HepG2 (cell line): Measurements from ENCODE around the gene FAM169A. TPM values are rescaled to one million over a fixed set of nuclear protein-coding genes. Genes with fewer than 3 reads are reported as not detected.

Experiments
- BORCS8-MEF2B ChIP-seq: sonication (generic); formaldehyde crosslinking; IDR thresholded peaks from 2 replicates; pipeline ENCODE4 v1.8.0; 2022; ENCODE audit warnings: mild to moderate bottlenecking, missing genetic modification reagents
- GATAD1 ChIP-seq: IDR thresholded peaks from 2 replicates; pipeline ENCODE4 v1.6.1; 2016; ENCODE audit warnings: missing genetic modification reagents, missing compliant biosample characterization
- HNRNPH1 ChIP-seq: fragments of 200-400 bp; formaldehyde crosslinking; optimal IDR thresholded peaks from 2 replicates; pipeline ENCODE3; 2017; ENCODE audit warnings: mild to moderate bottlenecking, low read depth, low read length
- KAT7 ChIP-seq: IDR thresholded peaks from 2 replicates; pipeline ENCODE4 v1.6.1; 2018; ENCODE audit warnings: borderline replicate concordance, missing compliant biosample characterization
- KLF9 ChIP-seq: IDR thresholded peaks from 2 replicates; pipeline ENCODE4 v1.6.1; 2016; ENCODE audit warnings: low read depth
- ONECUT2 ChIP-seq: sonication (generic); formaldehyde crosslinking; IDR thresholded peaks from 2 replicates; pipeline ENCODE4 v1.4.0; 2020; ENCODE audit warnings: missing genetic modification reagents
- PTBP1 ChIP-seq: fragments of 200-400 bp; formaldehyde crosslinking; IDR thresholded peaks from 2 replicates; pipeline ENCODE4 v1.6.1; 2018; ENCODE audit warnings: low read length, low read depth; ENCODE audit not compliant: poor library complexity, severe bottlenecking
- SOX5 ChIP-seq: IDR thresholded peaks from 2 replicates; pipeline ENCODE4 v1.6.1; 2016; ENCODE audit warnings: borderline replicate concordance
- ZNF143 ChIP-seq: sonication (generic); formaldehyde crosslinking; IDR thresholded peaks from 2 replicates; pipeline ENCODE4 v1.4.0; 2020; ENCODE audit warnings: missing genetic modification reagents
- ZNF160 ChIP-seq: sonication (generic); formaldehyde crosslinking; IDR thresholded peaks from 2 replicates; pipeline ENCODE4 v1.8.0; 2022; ENCODE audit warnings: mild to moderate bottlenecking, inconsistent platforms, missing genetic modification reagents
- ZNF251 ChIP-seq: sonication (generic); formaldehyde crosslinking; IDR thresholded peaks from 2 replicates; pipeline ENCODE4 v1.9.0; 2021; ENCODE audit warnings: mild to moderate bottlenecking, missing genetic modification reagents
- ZNF510 ChIP-seq: sonication (generic); formaldehyde crosslinking; IDR thresholded peaks from 2 replicates; pipeline ENCODE4 v1.4.0; 2020; ENCODE audit warnings: low read depth, mild to moderate bottlenecking, missing genetic modification reagents
- ZNF546 ChIP-seq: sonication (generic); formaldehyde crosslinking; conservative IDR thresholded peaks from 2 replicates; pipeline ENCODE4 v1.8.1; 2023; ENCODE audit warnings: mild to moderate bottlenecking, missing genetic modification reagents
- ZNF563 ChIP-seq: sonication (generic); formaldehyde crosslinking; IDR thresholded peaks from 2 replicates; pipeline ENCODE4 v1.8.0; 2022; ENCODE audit warnings: mild to moderate bottlenecking, moderate library complexity, missing genetic modification reagents
- ZNF891 ChIP-seq: sonication (generic); formaldehyde crosslinking; IDR thresholded peaks from 2 replicates; pipeline ENCODE4 v1.5.0; 2020; ENCODE audit warnings: mild to moderate bottlenecking, missing genetic modification reagents
- polyA plus RNA-seq, 8 experiments: library from polyadenylated mRNA; depleted of rRNA in 3 of 8; stranded (reverse) in 7 of 8; unstranded in 1 of 8; fragments of >200 nt; fragmentation: Illumina TruSeq in 4 of 8; extraction: Trizol in 4 of 8; gene quantifications; 2 replicates each; pipeline versions ENCODE4 v1.2.1 to v1.2.3, GENCODE V29; 2011 to 2016; ENCODE audit warnings: low read depth in 4 of 8, missing spikeins in 1 of 8, mixed read lengths in 1 of 8; ENCODE audit not compliant: insufficient read depth in 1 of 8
- total RNA-seq, 5 experiments: library from RNA; depleted of rRNA; stranded (reverse); fragments of >200 nt; fragmentation: Illumina TruSeq; extraction: Trizol; gene quantifications; 2 replicates each; pipeline ENCODE4 v1.2.3, GENCODE V29; 2016; ENCODE audit warnings: low read depth in 1 of 5
- TF ChIP-seq, protein P1 (sequence below): sonication (generic); formaldehyde crosslinking; conservative IDR thresholded peaks from 2 replicates; pipeline ENCODE4 v1.8.0; 2022; ENCODE audit warnings: low read depth, missing genetic modification reagents
- TF ChIP-seq, protein P2 (sequence below): sonication (generic); formaldehyde crosslinking; IDR thresholded peaks from 2 replicates; pipeline ENCODE4 v1.4.0; 2020; ENCODE audit warnings: missing genetic modification reagents
- TF ChIP-seq, protein P3 (sequence below), 2 experiments: sonication (generic) in 1 of 2; formaldehyde crosslinking in 1 of 2; IDR thresholded peaks; 2 replicates each; pipeline versions ENCODE4 v1.4.0 to v1.6.1; 2018 to 2020; ENCODE audit warnings: missing genetic modification reagents in 2 of 2, borderline replicate concordance in 1 of 2, low read depth in 1 of 2, mild to moderate bottlenecking in 1 of 2, missing biosample characterization in 1 of 2
- TF ChIP-seq, protein P4 (sequence below): sonication (generic); formaldehyde crosslinking; IDR thresholded peaks from 2 replicates; pipeline ENCODE4 v1.4.0; 2020; ENCODE audit warnings: missing genetic modification reagents, mild to moderate bottlenecking, borderline replicate concordance

Gene FAM169A
- total and polyA plus RNA-seq, 2 of the 13 experiments (the other 11 are each of a cell fraction or from before 2014, with no cell fraction given): 21.1 to 110 TPM

GRCh38 chr5:74877624-74878304 lies 11.6 kb upstream of the FAM169A start (continued):
- TF ChIP-seq KAT7: no peak; the same call in 1 of the 2 replicates
- TF ChIP-seq KLF9 (CRISPR knock-in tag): no peak
- TF ChIP-seq, protein P1, sequence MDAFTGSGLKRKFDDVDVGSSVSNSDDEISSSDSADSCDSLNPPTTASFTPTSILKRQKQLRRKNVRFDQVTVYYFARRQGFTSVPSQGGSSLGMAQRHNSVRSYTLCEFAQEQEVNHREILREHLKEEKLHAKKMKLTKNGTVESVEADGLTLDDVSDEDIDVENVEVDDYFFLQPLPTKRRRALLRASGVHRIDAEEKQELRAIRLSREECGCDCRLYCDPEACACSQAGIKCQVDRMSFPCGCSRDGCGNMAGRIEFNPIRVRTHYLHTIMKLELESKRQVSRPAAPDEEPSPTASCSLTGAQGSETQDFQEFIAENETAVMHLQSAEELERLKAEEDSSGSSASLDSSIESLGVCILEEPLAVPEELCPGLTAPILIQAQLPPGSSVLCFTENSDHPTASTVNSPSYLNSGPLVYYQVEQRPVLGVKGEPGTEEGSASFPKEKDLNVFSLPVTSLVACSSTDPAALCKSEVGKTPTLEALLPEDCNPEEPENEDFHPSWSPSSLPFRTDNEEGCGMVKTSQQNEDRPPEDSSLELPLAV (CRISPR knock-in tag): no peak
- TF ChIP-seq ZNF510 (CRISPR knock-in tag): no peak
- no peak for TF ChIP-seq PTBP1
- TF ChIP-seq, protein P2, sequence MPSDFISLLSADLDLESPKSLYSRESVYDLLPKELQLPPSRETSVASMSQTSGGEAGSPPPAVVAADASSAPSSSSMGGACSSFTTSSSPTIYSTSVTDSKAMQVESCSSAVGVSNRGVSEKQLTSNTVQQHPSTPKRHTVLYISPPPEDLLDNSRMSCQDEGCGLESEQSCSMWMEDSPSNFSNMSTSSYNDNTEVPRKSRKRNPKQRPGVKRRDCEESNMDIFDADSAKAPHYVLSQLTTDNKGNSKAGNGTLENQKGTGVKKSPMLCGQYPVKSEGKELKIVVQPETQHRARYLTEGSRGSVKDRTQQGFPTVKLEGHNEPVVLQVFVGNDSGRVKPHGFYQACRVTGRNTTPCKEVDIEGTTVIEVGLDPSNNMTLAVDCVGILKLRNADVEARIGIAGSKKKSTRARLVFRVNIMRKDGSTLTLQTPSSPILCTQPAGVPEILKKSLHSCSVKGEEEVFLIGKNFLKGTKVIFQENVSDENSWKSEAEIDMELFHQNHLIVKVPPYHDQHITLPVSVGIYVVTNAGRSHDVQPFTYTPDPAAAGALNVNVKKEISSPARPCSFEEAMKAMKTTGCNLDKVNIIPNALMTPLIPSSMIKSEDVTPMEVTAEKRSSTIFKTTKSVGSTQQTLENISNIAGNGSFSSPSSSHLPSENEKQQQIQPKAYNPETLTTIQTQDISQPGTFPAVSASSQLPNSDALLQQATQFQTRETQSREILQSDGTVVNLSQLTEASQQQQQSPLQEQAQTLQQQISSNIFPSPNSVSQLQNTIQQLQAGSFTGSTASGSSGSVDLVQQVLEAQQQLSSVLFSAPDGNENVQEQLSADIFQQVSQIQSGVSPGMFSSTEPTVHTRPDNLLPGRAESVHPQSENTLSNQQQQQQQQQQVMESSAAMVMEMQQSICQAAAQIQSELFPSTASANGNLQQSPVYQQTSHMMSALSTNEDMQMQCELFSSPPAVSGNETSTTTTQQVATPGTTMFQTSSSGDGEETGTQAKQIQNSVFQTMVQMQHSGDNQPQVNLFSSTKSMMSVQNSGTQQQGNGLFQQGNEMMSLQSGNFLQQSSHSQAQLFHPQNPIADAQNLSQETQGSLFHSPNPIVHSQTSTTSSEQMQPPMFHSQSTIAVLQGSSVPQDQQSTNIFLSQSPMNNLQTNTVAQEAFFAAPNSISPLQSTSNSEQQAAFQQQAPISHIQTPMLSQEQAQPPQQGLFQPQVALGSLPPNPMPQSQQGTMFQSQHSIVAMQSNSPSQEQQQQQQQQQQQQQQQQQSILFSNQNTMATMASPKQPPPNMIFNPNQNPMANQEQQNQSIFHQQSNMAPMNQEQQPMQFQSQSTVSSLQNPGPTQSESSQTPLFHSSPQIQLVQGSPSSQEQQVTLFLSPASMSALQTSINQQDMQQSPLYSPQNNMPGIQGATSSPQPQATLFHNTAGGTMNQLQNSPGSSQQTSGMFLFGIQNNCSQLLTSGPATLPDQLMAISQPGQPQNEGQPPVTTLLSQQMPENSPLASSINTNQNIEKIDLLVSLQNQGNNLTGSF: no peak
- TF ChIP-seq ZNF563 (CRISPR knock-in tag): no peak
- no peak for TF ChIP-seq GATAD1 (CRISPR knock-in tag)
- TF ChIP-seq BORCS8-MEF2B: no peak
- peak; percentile 55; the same call in 1 of the 2 replicates for TF ChIP-seq ONECUT2 (CRISPR knock-in tag)
- TF ChIP-seq ZNF546 (CRISPR knock-in tag): no peak
- TF ChIP-seq ZNF160 (CRISPR knock-in tag): no peak
- TF ChIP-seq ZNF891 (CRISPR knock-in tag): no peak
- TF ChIP-seq, protein P3, sequence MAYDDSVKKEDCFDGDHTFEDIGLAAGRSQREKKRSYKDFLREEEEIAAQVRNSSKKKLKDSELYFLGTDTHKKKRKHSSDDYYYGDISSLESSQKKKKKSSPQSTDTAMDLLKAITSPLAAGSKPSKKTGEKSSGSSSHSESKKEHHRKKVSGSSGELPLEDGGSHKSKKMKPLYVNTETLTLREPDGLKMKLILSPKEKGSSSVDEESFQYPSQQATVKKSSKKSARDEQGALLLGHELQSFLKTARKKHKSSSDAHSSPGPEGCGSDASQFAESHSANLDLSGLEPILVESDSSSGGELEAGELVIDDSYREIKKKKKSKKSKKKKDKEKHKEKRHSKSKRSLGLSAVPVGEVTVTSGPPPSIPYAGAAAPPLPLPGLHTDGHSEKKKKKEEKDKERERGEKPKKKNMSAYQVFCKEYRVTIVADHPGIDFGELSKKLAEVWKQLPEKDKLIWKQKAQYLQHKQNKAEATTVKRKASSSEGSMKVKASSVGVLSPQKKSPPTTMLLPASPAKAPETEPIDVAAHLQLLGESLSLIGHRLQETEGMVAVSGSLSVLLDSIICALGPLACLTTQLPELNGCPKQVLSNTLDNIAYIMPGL (CRISPR knock-in tag; IDR thresholded peaks at IDR 0.05; ENCODE audit: borderline replicate concordance in 1 of 2, low read depth in 1 of 2): no peak
- TF ChIP-seq SOX5 (CRISPR knock-in tag): peak; percentile 62; the same call in 1 of the 2 replicates
- no peak for TF ChIP-seq HNRNPH1
- TF ChIP-seq ZNF143 (CRISPR knock-in tag): no peak
- TF ChIP-seq, protein P4, sequence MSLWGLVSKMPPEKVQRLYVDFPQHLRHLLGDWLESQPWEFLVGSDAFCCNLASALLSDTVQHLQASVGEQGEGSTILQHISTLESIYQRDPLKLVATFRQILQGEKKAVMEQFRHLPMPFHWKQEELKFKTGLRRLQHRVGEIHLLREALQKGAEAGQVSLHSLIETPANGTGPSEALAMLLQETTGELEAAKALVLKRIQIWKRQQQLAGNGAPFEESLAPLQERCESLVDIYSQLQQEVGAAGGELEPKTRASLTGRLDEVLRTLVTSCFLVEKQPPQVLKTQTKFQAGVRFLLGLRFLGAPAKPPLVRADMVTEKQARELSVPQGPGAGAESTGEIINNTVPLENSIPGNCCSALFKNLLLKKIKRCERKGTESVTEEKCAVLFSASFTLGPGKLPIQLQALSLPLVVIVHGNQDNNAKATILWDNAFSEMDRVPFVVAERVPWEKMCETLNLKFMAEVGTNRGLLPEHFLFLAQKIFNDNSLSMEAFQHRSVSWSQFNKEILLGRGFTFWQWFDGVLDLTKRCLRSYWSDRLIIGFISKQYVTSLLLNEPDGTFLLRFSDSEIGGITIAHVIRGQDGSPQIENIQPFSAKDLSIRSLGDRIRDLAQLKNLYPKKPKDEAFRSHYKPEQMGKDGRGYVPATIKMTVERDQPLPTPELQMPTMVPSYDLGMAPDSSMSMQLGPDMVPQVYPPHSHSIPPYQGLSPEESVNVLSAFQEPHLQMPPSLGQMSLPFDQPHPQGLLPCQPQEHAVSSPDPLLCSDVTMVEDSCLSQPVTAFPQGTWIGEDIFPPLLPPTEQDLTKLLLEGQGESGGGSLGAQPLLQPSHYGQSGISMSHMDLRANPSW (CRISPR knock-in tag): peak; percentile 60; the same call in 1 of the 2 replicates
- no peak for TF ChIP-seq ZNF251
